Skeletal muscle satellite cell (primary cell): Measurements from ENCODE around the gene SH3YL1.

Experiments
- H3K27me3 ChIP-seq: 2 replicates; pipeline ENCODE4 v1.7.0; 2013; ENCODE audit warnings: low read length; ENCODE audit not compliant: control insufficient read depth, insufficient read depth
- H3K36me3 ChIP-seq: 2 replicates; pipeline ENCODE4 v1.7.0; 2013; ENCODE audit warnings: mild to moderate bottlenecking, control low read depth, low read length; ENCODE audit not compliant: insufficient read depth
- H3K4me1 ChIP-seq: 2 replicates; pipeline ENCODE4 v1.7.0; 2013; ENCODE audit warnings: low read length; ENCODE audit not compliant: control insufficient read depth, insufficient read depth
- H3K4me2 ChIP-seq: 2 replicates; pipeline ENCODE4 v1.7.0; 2013; ENCODE audit warnings: mild to moderate bottlenecking, low read length
- H3K4me3 ChIP-seq: 2 replicates; pipeline ENCODE4 v1.7.0; 2013; ENCODE audit warnings: low read length
- H3K9ac ChIP-seq: 2 replicates; pipeline ENCODE4 v1.7.0; 2013; ENCODE audit warnings: mild to moderate bottlenecking, low read depth, low read length, moderate library complexity
- H3K9me3 ChIP-seq: replicated peaks from 2 replicates; pipeline ENCODE4 v1.7.0; 2013; ENCODE audit warnings: mild to moderate bottlenecking, control low read depth, low read length

The SH3YL1 gene

DNA sequence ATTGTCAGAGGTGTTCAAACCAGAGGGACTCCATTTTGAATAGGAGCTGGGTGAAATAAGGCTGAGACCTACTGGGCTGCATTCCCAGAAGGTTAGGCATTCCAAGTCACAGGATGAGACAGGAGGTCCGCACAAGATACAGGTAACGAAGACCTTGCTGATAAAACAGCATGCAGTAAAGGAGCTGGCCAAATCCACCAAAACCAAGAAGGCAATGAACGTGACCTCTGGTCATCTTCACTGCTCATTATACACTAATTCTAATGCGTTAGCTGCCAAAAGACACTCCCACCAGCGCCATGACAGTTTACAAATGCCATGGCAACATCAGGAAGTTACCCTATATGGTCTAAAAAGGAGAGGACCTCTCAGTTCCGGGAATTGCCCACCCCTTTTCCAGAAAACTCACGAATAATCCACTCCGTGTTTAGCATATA is 10.6 kb downstream of the SH3YL1 start:
- H3K9ac ChIP-seq = no peak overlapping the region
- H3K27me3 ChIP-seq = no peaks in the 10 kb centered on the region
- H3K9me3 ChIP-seq = no peaks in the 10 kb centered on the region
- H3K4me1 ChIP-seq = no peaks in the 10 kb centered on the region
- H3K36me3 ChIP-seq = peaks cover 15% of the 10 kb centered on the region
- H3K4me2 ChIP-seq = no peak overlapping the region
- no peak overlapping the region for H3K4me3 ChIP-seq

DNA sequence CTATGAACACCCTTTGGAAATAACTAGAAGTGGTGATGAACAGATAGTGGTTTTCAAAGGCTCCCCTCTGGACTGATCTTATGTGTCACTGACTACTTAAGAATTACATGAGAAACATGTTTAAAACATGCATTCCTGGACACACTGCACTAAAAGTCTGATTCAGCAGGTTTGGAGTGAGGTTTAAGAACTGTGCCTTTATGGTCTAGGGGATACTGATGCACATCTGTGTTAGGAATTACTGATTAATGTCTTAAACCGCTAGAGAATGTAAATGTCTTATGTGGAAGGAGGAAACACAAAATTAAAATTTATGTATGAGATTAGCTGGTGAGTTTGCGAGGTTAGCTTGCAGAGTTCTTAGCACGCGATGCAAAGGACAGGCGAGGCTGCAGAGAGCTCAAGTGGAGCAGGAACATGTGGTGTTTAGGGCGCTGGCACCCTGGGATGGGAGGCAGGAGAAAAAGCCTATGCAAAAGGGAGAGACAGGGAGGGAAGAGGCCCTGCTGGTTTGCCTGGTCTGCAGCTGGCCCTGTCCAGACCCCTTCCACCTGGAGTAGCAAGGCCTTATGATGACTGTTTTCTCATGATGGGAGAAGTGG is 11.7 kb downstream of the SH3YL1 start:
- no peak overlapping the region for H3K9ac ChIP-seq
- H3K4me1 ChIP-seq = no peaks in the 10 kb centered on the region
- peaks cover 15% of the 10 kb centered on the region for H3K36me3 ChIP-seq
- no peak overlapping the region for H3K4me3 ChIP-seq
- no peaks in the 10 kb centered on the region for H3K9me3 ChIP-seq
- no peak overlapping the region for H3K4me2 ChIP-seq
- no peaks in the 10 kb centered on the region for H3K27me3 ChIP-seq

DNA sequence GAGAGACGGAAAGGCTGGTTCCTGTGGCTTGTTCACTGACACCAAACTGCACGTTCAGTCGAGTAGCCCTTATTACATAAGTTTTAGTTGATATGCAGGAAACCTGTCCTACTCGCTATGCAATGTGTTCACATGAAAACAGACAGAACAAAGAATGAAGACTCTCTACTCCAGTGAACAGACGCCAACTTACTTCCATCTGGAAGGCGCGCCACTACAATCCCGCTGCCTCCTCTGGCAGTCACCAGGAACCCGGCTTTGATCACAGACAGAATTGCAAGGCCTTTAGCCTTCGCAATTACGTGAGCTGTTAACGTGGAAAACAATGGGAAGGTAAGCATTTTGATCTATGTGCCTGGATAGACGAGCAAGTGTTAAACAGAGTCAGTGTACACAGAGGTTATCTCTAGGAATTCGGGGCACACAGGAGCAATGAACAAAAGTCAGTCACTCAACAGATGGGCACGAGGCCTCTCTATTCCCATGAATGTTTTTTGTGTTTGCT is 14.2 kb downstream of the SH3YL1 start:
- Histone ChIP-seq H3K9ac (no peak overlapping the region), H3K4me2 (no peak overlapping the region), H3K9me3 (no peaks in the 10 kb centered on the region), H3K4me3 (no peak overlapping the region), H3K27me3 (no peaks in the 10 kb centered on the region), H3K36me3 (peaks cover 19% of the 10 kb centered on the region), H3K4me1 (peaks cover 2% of the 10 kb centered on the region)

DNA sequence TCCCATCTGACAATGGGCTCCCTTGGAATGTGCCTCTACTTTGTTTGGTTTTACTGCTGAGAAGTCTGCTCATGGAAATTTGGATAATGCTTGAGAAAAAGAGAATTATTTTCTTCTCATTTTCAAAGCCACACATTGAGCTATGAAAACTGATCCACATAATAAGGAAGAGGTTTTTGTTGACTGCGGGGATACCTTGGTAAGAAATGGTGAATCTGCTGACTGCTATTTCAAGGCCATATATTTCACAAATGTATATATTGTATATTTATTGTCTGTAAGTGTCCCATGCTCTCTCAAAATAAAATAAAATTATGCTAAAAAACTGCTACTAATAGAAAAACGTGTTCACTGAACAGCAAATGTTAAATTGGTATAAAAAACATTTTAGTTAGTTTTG is 15.1 kb downstream of the SH3YL1 start:
- H3K4me1 ChIP-seq = peaks cover 2% of the 10 kb centered on the region
- H3K4me3 ChIP-seq = no peak overlapping the region
- no peaks in the 10 kb centered on the region for H3K27me3 ChIP-seq
- no peak overlapping the region for H3K4me2 ChIP-seq
- no peak overlapping the region for H3K9ac ChIP-seq
- peaks cover 23% of the 10 kb centered on the region for H3K36me3 ChIP-seq
- H3K9me3 ChIP-seq = no peaks in the 10 kb centered on the region

DNA sequence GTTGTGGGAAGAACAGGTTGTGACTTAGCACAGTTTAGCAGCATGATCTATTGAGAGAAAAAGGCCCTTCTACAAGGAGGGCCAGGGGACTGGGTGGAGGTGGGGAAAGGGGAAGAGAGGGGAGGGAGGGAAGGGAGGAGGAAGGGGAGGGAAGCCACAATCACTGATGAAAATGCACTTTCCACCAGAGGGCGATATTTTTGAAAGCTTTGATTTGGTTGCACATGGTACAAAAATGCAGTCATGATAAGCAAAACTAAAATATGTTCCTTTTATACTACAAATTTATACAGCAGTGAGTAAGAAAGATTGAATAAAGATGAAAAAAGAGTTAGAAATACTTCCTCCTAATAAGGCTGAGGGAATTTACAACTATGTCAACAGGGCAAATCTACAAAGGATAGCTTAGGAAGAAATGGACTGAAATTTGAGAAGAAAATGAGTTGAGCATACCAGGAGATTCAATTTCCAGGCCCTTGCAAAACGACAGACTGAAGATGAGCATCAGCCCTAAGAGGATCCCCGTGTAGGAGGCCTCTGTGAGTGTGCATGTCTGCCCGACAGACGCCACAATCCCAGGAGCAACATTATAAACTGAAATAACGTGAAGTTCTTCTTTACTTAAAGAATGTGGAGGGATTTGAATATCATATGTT is 17.2 kb downstream of the SH3YL1 start:
- H3K4me1 ChIP-seq = peaks cover 2% of the 10 kb centered on the region
- H3K9ac ChIP-seq = no peak overlapping the region
- no peak overlapping the region for H3K4me2 ChIP-seq
- no peaks in the 10 kb centered on the region for H3K27me3 ChIP-seq
- no peaks in the 10 kb centered on the region for H3K9me3 ChIP-seq
- no peak overlapping the region for H3K4me3 ChIP-seq
- peaks cover 36% of the 10 kb centered on the region for H3K36me3 ChIP-seq

DNA sequence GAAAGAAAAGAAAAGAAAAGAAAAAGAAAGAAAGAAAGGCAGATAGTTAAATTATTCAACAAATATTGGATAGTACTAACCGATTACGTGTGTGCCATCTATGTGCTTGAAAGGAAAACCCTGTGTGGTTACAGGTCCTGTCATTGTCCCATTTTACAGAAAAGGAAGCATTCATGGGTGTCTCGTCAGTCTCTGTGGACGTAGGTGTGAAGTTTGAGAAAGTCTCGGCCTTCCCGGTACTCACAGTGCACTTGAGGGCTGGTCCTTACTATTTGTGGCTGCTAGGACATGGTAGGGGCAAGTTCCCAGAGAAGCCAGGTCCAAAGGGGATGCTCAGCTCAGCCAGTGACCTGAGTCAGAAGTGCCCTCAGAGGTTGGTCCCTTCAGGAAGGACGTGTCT is 19.3 kb downstream of the SH3YL1 start:
- Histone ChIP-seq H3K4me2 (no peak overlapping the region), H3K4me1 (peaks cover 2% of the 10 kb centered on the region), H3K27me3 (no peaks in the 10 kb centered on the region), H3K9ac (no peak overlapping the region), H3K36me3 (peaks cover 31% of the 10 kb centered on the region), H3K4me3 (no peak overlapping the region), H3K9me3 (no peaks in the 10 kb centered on the region)

DNA sequence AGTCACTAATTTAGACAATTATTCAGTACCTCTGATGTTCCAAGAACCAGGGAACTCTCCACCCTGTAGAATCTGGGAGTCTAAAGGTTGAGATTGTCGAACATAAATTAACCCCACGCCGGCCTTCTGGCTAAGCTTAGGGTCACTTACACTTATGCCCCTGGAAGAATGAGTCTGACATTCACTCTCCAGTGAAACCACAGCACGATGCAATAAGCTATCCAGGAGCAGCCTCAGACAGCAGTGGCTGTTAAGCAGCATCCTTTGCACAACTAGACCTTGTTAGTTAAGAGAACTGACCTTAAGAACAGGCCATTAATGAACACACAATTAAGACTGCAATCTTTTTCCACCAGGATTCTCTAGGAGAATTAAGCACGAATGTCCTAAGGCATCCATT is 25.0 kb downstream of the SH3YL1 start:
- H3K4me3 ChIP-seq = no peak overlapping the region
- no peak overlapping the region for H3K4me2 ChIP-seq
- no peaks in the 10 kb centered on the region for H3K27me3 ChIP-seq
- H3K9me3 ChIP-seq = no peaks in the 10 kb centered on the region
- no peaks in the 10 kb centered on the region for H3K4me1 ChIP-seq
- no peak overlapping the region for H3K9ac ChIP-seq
- peaks cover 23% of the 10 kb centered on the region for H3K36me3 ChIP-seq

DNA sequence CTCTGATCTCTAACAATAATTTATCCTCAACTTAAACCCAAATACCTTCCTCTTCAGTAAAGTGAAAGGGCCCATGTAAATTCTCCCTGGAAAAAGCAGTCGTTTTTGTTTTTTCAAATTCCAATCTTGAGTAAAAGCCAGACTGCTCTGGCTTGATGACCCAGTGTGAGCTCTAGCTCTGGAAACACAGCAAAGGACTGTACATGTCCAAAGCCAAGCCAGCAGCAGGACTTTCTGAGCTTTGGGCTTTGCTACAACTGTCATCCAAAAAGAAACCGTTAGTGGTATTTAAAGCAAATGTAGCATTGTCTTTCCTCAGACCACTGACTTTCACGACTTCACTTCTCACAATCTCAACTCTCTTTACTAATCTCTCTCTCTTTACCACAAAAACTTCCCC is 25.4 kb downstream of the SH3YL1 start:
- no peak overlapping the region for H3K9ac ChIP-seq
- H3K4me1 ChIP-seq = no peaks in the 10 kb centered on the region
- peaks cover 22% of the 10 kb centered on the region for H3K36me3 ChIP-seq
- H3K9me3 ChIP-seq = no peaks in the 10 kb centered on the region
- H3K4me2 ChIP-seq = no peak overlapping the region
- no peaks in the 10 kb centered on the region for H3K27me3 ChIP-seq
- H3K4me3 ChIP-seq = no peak overlapping the region

DNA sequence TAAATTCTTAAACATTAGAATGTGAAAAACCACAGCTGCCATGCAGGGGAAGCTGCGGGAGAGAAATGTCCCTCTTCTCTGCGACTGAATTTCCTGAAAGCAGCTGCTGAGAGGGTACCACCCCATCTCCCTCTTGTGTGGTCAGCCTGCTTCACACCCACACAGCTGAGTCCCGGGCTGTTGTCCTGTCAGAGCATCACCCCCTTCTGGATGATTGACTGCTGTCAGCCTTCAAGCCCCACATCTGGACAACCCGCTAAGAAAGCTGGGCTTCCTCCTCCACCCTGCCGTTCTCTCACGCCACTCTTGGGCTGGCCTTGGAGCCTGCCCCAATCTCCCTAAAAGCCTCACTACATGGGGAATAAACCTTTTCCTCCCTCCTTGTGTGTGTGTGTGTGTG is 26.0 kb downstream of the SH3YL1 start:
- Histone ChIP-seq H3K4me3 (no peak overlapping the region), H3K9ac (no peak overlapping the region), H3K9me3 (no peaks in the 10 kb centered on the region), H3K4me1 (no peaks in the 10 kb centered on the region), H3K36me3 (peaks cover 20% of the 10 kb centered on the region), H3K27me3 (no peaks in the 10 kb centered on the region), H3K4me2 (no peak overlapping the region)

DNA sequence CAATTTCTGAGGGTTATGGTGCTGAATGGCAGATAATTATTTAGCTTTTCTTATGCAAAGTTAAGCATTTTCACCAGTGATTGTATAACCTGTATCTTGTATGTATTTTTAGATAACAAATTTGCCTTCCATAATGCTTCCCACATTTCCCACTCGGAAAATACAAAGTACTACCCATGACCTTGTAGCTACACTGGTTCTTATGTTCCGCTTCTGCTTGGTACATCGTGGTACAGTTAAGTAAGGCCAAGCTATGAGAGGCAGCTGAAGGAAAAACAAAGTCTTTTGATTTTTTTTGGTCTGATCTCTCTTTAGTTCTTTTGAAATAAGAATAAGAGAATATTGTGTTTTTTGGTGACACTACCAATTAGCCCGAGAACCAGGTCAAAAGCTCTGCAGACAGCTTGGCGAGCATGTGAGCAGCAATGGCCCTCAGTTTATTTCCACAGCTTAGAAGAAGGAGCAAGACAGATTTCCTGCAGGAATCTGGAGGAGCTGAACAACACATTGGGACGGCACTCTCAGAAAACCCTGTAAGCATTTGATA is 26.8 kb downstream of the SH3YL1 start:
- Histone ChIP-seq H3K4me3 (no peak overlapping the region), H3K36me3 (peaks cover 12% of the 10 kb centered on the region), H3K27me3 (no peaks in the 10 kb centered on the region), H3K9me3 (no peaks in the 10 kb centered on the region), H3K4me1 (no peaks in the 10 kb centered on the region), H3K4me2 (no peak overlapping the region), H3K9ac (no peak overlapping the region)

DNA sequence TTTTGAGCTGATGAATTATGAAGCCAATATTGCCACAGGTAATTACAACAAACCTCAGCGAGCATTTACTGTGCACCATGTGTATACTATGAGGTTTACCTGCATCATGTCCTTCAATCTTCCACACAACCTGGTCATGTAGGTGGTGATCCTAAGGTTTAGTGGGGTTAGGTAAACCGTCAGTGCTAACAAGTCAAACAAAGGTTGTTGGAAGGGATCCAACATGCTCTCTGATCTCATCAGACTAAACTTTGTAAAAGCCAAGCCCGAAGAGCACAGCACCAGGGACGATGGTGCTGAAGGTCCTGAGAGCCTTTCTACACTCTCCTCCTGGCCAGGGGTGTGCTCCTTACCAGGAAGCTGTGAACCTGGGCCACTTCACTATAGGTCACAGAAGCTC is 29.4 kb downstream of the SH3YL1 start:
- Histone ChIP-seq H3K4me3 (no peak overlapping the region), H3K9me3 (no peaks in the 10 kb centered on the region), H3K9ac (no peak overlapping the region), H3K4me1 (no peaks in the 10 kb centered on the region), H3K4me2 (no peak overlapping the region), H3K27me3 (no peaks in the 10 kb centered on the region), H3K36me3 (peaks cover 22% of the 10 kb centered on the region)

DNA sequence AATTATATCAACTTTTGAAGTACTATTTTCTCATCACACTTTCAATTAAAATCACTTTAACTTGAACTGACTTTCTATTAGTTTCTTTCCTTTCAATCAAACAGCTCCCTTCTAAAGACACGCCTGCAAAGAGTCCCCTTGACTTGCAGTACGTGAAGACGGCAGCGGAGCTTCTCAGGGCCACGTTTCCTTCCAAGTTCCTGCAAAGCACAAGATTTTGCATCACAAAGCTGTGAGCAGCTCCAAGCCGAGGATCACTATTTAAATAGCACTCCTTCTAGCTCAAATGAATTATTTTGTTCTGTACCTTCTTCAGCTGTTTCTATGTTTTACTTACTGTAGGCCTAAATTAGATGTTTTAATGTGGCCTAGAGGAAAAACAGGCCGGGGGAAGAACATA is 30.8 kb downstream of the SH3YL1 start:
- H3K4me1 ChIP-seq = no peaks in the 10 kb centered on the region
- no peak overlapping the region for H3K4me3 ChIP-seq
- H3K9me3 ChIP-seq = no peaks in the 10 kb centered on the region
- H3K27me3 ChIP-seq = no peaks in the 10 kb centered on the region
- H3K36me3 ChIP-seq = peaks cover 22% of the 10 kb centered on the region
- no peak overlapping the region for H3K9ac ChIP-seq
- no peak overlapping the region for H3K4me2 ChIP-seq
